Stimulated activated effector memory CD8-positive, alpha-beta T cell treated with anti-CD3 and anti-CD28 coated beads, Interleukin-12 subunit alpha, Interleukin-12 subunit beta, amount 100 ng/mL, for 72 hours (primary cell): Measurements from ENCODE around the gene YEATS2.

Experiments
- ATAC-seq: fragments of 150-1000 bp; cut with Tn5 transposase; 2 replicates; pipeline ENCODE4 v1.10.0; 2021
- DNase-seq, 2 donors: peaks; one replicate each; pipeline ENCODE4 v3.0.0; 2021 to 2022; ENCODE audit warnings: low spot score in 2 of 2
- H3K27ac Mint-ChIP-seq: one replicate; pipeline ENCODE4 v1.8.0; 2022; ENCODE audit warnings: mild to moderate bottlenecking, mixed read lengths
- H3K36me3 Mint-ChIP-seq: one replicate; pipeline ENCODE4 v1.8.0; 2022; ENCODE audit warnings: mild to moderate bottlenecking, mixed read lengths
- H3K4me1 Mint-ChIP-seq: one replicate; pipeline ENCODE4 v1.8.0; 2022; ENCODE audit warnings: mixed read lengths
- H3K4me3 Mint-ChIP-seq: one replicate; pipeline ENCODE4 v1.8.0; 2022; ENCODE audit warnings: mild to moderate bottlenecking, mixed read lengths
- H3K9me3 Mint-ChIP-seq: one replicate; pipeline ENCODE4 v1.8.0; 2022; ENCODE audit warnings: mixed read lengths

The YEATS2 gene

GRCh38 chr3:183808355-183808754 is 110.8 kb downstream of the YEATS2 start:
- Mint-ChIP-seq H3K4me3 (no peak overlapping the region), H3K27ac (peak overlapping the region; percentile 56), H3K4me1 (no peaks in the 10 kb centered on the region), H3K36me3 (peaks cover 97% of the 10 kb centered on the region), H3K9me3 (no peaks in the 10 kb centered on the region)
- DNase-seq (no peak), ATAC-seq (no peak)

GRCh38 chr3:183809270-183809669 is 111.7 kb downstream of the YEATS2 start:
- peaks cover 3% of the 10 kb centered on the region for H3K4me1 Mint-ChIP-seq
- no peak for DNase-seq
- H3K9me3 Mint-ChIP-seq, result no peaks in the 10 kb centered on the region
- ATAC-seq, result no peak
- peaks cover 90% of the 10 kb centered on the region for H3K36me3 Mint-ChIP-seq
- no peak overlapping the region for H3K27ac Mint-ChIP-seq
- H3K4me3 Mint-ChIP-seq, result no peak overlapping the region

GRCh38 chr3:183810643-183811594 is 113.3 kb downstream of the YEATS2 start:
- H3K27ac Mint-ChIP-seq, result peak overlapping the region; percentile 70

GRCh38 chr3:183811638-183812037 is 114.0 kb downstream of the YEATS2 start:
- DNase-seq (no peak), ATAC-seq (no peak)
- Mint-ChIP-seq H3K4me1 (peaks cover 26% of the 10 kb centered on the region), H3K4me3 (no peak overlapping the region), H3K27ac (peak overlapping the region; percentile 70), H3K36me3 (peaks cover 84% of the 10 kb centered on the region), H3K9me3 (no peaks in the 10 kb centered on the region)

More at GRCh38 chr3:183810643-183811594, 113.3 kb downstream of the YEATS2 start:
- no peak for ATAC-seq
- Mint-ChIP-seq H3K36me3 (peaks cover 84% of the 10 kb centered on the region), H3K4me1 (peaks cover 19% of the 10 kb centered on the region), H3K9me3 (no peaks in the 10 kb centered on the region), H3K4me3 (no peak overlapping the region)
- DNase-seq, result no peak

DNA sequence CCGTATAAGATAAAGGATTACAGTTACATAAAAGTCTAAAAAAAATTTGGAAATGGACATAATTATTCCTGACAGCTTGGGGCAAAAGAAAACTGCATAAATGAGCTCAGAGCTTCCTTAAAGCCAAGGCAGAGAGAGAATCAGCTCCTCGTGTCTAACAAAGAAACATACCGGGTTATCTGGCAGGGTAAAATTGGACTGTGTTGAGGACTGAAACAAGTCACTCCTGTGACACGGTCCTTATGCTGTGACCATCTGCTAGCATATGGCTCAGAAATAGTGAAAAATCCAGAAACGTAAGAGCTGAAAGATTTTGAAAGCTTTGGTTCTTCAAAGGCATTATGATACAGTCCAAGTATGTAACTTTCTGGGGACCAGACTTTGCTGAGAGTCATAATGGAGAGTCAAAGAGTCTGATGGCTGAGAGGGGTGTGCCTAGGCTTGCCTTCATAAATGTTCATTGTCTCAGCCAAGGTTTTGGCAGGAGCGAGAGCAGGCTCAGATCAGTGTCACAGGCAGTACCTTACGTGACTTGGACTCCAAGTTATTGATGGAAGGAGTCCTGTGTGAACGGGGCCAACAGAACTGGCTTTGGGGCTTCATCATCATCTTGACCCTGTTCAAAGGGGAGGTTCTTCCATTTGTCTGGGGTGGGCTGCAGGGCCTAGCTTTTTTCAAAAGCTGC is 115.3 kb downstream of the YEATS2 start:
- Mint-ChIP-seq H3K27ac (peak overlapping the region; percentile 70), H3K36me3 (peaks cover 82% of the 10 kb centered on the region), H3K9me3 (no peaks in the 10 kb centered on the region), H3K4me1 (peaks cover 27% of the 10 kb centered on the region), H3K4me3 (no peak overlapping the region)
- DNase-seq (no peak), ATAC-seq (no peak)

DNA sequence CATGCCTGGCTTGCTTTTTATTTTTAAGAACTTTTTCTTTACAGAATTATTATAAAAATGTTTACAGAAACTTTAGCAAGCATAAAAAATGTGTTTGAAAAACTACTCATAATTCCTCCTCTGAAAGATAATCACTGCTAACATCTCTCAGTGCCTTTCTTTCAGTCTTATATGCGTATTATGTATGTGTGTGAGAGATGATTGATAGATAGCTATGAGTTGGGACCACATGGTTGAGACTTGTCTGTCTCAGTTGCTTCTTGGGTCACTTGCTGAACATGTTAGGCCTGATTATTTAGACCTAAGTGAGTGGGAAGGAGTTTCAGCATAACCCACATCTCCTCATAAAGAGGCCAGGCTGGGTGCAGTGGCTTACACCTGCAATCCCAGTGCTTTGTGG is 116.6 kb downstream of the YEATS2 start:
- H3K9me3 Mint-ChIP-seq, result no peaks in the 10 kb centered on the region
- ATAC-seq, result peak; percentile 6
- H3K27ac Mint-ChIP-seq, result peak overlapping the region; percentile 84
- H3K4me1 Mint-ChIP-seq, result peaks cover 27% of the 10 kb centered on the region
- DNase-seq, result no peak
- peak overlapping the region; percentile 36 for H3K4me3 Mint-ChIP-seq
- H3K36me3 Mint-ChIP-seq, result peaks cover 76% of the 10 kb centered on the region

GRCh38 chr3:183815563-183815940 is 118.0 kb downstream of the YEATS2 start:
- Mint-ChIP-seq H3K4me1 (peaks cover 27% of the 10 kb centered on the region), H3K9me3 (no peaks in the 10 kb centered on the region), H3K36me3 (peaks cover 62% of the 10 kb centered on the region), H3K4me3 (peak overlapping the region; percentile 36), H3K27ac (peak overlapping the region; percentile 84)
- peak; percentile 49 for ATAC-seq
- DNase-seq, result no peak

GRCh38 chr3:183815951-183816475 is 118.4 kb downstream of the YEATS2 start:
- ATAC-seq (no peak), DNase-seq (no peak)
- peaks cover 27% of the 10 kb centered on the region for H3K4me1 Mint-ChIP-seq
- H3K27ac Mint-ChIP-seq, result peak overlapping the region; percentile 84
- peak overlapping the region; percentile 36 for H3K4me3 Mint-ChIP-seq
- no peaks in the 10 kb centered on the region for H3K9me3 Mint-ChIP-seq
- H3K36me3 Mint-ChIP-seq, result peaks cover 58% of the 10 kb centered on the region

GRCh38 chr3:183816681-183817510 is 119.3 kb downstream of the YEATS2 start:
- DNase-seq (no peak), ATAC-seq (no peak)
- H3K27ac Mint-ChIP-seq, result peak overlapping the region; percentile 84
- peaks cover 27% of the 10 kb centered on the region for H3K4me1 Mint-ChIP-seq
- no peaks in the 10 kb centered on the region for H3K9me3 Mint-ChIP-seq
- H3K36me3 Mint-ChIP-seq, result peaks cover 49% of the 10 kb centered on the region
- no peak overlapping the region for H3K4me3 Mint-ChIP-seq

DNA sequence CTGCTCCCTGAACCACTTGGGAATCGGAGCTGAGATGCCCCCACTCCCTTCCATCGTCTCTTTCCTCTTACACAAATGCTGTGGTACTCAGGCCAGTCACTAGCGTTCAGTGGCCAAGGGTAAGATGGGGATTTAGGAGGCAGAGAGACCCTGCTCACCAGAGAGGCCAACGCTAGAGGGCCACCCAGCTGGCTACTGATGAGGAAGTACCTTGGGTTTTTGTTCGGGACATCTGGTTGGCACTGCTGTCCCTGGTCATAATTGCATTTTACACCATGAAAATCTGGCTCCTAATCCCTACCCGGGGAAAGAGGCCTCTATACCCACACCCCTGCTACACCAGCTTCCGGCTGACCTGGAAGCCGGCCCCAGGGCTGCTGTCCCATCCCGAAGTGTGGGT is 120.0 kb downstream of the YEATS2 start:
- Mint-ChIP-seq H3K9me3 (no peaks in the 10 kb centered on the region), H3K4me3 (no peak overlapping the region), H3K36me3 (peaks cover 46% of the 10 kb centered on the region), H3K27ac (no peak overlapping the region), H3K4me1 (peaks cover 31% of the 10 kb centered on the region)
- ATAC-seq, result no peak
- DNase-seq, result no peak

DNA sequence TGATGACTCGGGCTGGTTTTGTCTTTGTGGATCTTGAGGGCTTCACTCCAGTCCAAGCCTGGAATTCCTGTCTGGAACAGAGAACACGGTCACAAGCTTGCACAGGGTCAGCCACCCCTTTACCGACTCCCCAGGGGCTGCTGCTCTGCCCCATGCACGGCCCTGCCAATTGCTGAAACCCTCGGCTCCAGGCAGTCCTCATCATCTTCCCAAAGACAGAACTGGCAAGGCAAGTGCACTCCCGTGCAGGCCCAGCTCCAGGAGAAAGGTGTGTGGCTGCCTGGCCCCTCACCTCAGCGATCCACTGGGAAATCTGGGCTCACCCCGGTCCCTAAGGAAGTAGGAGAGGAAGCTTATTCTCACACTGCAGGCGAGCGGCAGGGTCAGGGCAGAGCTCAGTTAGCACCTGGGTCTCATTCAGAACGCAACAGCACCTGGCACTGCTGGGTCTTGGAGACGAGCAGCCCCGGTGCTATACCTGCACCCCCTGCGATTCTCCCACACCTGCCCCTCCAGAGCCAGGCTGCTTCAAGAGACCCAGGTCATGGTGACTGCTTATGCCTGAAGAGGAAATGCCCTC is 120.5 kb downstream of the YEATS2 start:
- peaks cover 44% of the 10 kb centered on the region for H3K36me3 Mint-ChIP-seq
- peak overlapping the region; percentile 52 for H3K27ac Mint-ChIP-seq
- H3K4me1 Mint-ChIP-seq, result peaks cover 32% of the 10 kb centered on the region
- H3K9me3 Mint-ChIP-seq, result no peaks in the 10 kb centered on the region
- no peak overlapping the region for H3K4me3 Mint-ChIP-seq
- ATAC-seq (no peak), DNase-seq (no peak)

DNA sequence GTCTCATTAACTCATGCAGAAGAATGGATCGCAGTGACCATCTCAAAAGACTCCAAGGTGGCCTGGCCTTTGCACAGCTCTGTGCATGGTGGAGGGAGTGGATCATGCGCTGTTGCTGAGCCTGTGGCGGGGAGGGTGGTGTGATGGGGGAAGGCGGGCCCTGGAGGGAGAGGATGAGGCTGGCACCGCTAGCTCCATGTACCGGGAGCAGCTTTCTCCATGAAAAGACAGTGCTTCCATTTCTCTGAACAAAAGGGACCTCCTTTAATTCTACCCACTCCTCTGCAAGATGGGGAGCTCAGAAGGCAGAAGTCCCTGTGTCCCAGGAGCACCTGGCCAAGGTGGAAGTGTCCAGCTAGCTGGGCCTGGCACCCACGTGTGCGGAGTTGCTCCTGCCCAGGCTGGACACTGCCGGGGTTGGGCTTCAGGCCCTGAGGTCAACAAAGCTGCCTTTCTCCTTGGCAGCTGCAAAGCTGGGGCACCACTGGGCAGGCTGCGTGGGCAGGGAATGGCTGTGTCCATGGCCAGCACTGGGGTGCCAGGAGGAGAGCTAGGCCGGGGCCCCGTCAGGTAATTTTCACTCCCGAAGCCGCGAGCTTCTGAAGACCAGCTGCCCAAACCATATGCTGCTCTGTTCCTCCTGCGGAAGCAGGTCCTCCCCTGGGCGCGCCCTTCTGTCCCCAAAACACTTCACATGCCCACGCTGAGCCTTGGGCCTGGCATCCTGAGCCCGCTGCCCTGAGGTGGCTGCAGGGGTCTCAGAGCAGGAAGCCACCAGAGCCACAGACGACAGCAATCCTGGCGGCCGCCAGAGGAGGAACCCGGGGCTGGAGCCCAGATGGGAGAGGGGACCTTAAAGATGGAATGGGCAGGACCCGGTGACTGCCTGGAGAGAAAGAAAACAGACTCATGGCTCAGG is 121.4 kb downstream of the YEATS2 start:
- no peaks in the 10 kb centered on the region for H3K9me3 Mint-ChIP-seq
- peaks cover 44% of the 10 kb centered on the region for H3K36me3 Mint-ChIP-seq
- peaks cover 34% of the 10 kb centered on the region for H3K4me1 Mint-ChIP-seq
- ATAC-seq (no peak), DNase-seq (no peak)
- H3K27ac Mint-ChIP-seq, result peak overlapping the region; percentile 52
- no peak overlapping the region for H3K4me3 Mint-ChIP-seq

GRCh38 chr3:183819831-183820230 is 122.2 kb downstream of the YEATS2 start:
- Mint-ChIP-seq H3K9me3 (no peaks in the 10 kb centered on the region), H3K27ac (no peak overlapping the region), H3K4me3 (no peak overlapping the region), H3K36me3 (peaks cover 37% of the 10 kb centered on the region), H3K4me1 (peaks cover 34% of the 10 kb centered on the region)
- ATAC-seq (no peak), DNase-seq (no peak)

DNA sequence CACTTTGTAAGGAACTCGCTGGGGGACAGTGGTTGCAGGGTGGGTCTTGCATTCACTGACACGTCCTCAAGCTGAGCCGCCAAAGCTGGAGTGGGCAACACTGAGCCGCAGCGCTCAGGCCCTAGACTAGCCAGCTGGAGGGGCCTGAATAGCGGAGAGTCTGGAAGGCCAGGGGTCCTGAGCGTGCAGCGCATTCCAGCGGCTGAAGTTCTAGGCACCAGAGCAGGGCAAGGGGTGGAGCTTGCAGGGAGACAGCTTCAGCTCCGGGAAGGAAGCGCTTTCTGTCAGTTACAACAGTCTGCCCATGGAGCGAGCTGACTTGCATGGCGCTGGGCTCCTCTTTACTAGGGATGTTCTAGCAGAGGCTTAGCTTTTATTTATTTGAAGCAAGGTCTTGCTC is 125.0 kb downstream of the YEATS2 start:
- peaks cover 15% of the 10 kb centered on the region for H3K4me1 Mint-ChIP-seq
- peaks cover 21% of the 10 kb centered on the region for H3K36me3 Mint-ChIP-seq
- H3K4me3 Mint-ChIP-seq, result no peak overlapping the region
- DNase-seq (no peak), ATAC-seq (no peak)
- no peaks in the 10 kb centered on the region for H3K9me3 Mint-ChIP-seq
- no peak overlapping the region for H3K27ac Mint-ChIP-seq
